GM21528 (cell line): ENCODE results near the gene NDUFA11.
"Not testable (repeated sequence)": the region's sequence is repeated elsewhere in the genome, so short reads cannot be mapped to it uniquely, and the experiment has no call there.

Experiments
- ATAC-seq: cut with Tn5 transposase; IDR thresholded peaks from one replicate; pipeline ENCODE4 v1.9.1; 2021; ENCODE audit warnings: mild to moderate bottlenecking, moderate library complexity; ENCODE audit not compliant: unreplicated experiment, low FRiP score

Gene NDUFA11

DNA sequence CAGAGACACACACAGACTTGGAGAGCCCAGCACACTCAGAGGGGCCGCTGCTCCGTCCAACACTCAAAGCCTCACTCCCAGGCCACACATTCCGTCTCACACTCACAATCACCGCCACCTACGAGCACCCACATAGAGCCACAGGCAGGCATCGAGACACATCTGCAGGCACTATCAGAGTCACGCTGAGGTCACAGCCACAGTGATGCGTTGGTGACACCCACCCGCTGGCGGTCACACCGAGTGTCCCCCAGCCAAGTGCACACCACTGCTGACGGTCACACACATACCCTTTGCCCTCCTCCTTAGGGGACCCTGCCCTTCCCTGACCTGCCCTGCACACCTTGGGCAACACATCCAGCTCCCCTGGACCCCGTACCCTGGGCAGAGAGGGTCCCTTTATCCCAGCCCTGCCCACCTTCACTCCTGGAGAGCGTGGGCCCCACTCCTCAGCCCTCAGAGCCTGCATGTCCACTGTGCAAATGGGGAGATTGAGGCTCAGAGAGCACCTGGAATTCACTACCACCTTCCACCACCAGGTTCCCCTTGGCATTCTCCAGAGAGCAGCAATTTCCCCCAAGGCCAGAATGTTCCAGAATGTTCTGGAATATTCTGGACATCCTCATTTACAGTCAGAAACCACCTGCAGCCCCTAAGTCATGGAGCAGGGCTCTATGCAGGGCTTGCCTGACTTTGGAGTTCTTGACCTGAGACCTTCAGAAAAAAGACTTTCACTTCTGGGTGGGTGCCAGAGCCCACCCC, 38.7 kb downstream of the NDUFA11 start:
- no peak for ATAC-seq

DNA sequence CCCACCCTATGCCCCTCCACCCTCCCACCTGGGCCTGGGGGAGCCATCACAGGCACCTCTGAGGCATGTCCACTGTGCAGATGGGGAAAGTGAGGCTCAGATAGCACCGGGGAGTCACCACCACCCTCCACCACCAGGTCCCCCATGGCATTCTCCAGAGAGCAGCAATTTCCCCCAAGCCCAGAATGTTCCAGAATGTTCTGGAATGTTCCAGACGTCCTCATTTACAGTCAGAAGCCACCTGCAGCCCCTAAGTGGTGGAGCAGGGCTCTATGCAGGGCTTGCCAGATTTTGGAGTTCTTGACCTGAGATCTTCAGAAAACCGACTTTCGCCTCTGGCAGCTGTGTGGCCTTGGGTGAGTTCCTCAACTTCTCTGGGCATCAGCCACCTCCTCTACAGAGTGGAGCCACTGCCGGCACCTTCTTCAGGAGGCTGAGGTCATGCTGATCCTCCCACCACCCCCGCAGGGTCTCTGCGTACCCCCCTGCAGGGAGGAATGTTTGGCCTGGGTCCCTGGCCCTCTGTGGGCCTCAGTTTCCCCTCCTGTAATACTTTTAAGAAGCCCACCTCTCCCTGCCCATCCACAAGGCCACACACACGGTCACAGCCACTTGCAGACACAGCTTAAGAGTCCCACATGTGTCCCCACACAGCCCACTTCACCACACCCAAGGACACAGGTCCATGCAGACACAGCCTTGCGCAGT, 39.4 kb downstream of the NDUFA11 start:
- ATAC-seq, result no peak

DNA sequence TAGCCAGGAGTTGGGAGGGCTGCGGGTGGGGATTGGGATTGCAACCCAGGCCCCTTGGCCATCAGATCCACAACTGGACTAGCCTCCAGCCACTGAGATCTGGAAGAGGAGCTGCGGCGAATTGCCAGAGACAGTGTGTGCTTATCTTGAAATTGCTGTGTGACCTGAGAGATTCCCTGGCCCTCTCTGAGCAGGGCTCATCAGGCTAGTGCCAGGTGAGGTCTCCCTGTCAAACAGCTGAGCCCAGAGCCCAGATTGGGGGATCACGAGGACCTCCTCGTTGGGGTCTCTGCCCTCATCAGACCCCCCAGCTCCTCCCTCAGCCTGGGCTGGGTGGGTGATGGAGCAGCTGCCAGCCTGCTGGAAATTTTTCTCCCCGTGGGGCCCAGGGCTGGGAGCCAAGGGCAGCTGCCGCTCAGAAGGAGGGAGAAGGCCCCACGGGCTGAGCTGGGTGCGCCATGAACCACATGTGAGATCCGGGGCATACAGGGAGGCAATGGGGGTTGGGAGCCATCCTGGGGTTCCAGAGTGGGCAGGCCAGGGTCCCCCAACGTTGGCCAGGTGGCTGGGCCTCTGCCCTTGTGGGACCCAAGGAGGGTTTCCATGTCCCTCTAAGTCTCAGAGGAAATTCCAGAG, 40.4 kb downstream of the NDUFA11 start:
- no peak for ATAC-seq

DNA sequence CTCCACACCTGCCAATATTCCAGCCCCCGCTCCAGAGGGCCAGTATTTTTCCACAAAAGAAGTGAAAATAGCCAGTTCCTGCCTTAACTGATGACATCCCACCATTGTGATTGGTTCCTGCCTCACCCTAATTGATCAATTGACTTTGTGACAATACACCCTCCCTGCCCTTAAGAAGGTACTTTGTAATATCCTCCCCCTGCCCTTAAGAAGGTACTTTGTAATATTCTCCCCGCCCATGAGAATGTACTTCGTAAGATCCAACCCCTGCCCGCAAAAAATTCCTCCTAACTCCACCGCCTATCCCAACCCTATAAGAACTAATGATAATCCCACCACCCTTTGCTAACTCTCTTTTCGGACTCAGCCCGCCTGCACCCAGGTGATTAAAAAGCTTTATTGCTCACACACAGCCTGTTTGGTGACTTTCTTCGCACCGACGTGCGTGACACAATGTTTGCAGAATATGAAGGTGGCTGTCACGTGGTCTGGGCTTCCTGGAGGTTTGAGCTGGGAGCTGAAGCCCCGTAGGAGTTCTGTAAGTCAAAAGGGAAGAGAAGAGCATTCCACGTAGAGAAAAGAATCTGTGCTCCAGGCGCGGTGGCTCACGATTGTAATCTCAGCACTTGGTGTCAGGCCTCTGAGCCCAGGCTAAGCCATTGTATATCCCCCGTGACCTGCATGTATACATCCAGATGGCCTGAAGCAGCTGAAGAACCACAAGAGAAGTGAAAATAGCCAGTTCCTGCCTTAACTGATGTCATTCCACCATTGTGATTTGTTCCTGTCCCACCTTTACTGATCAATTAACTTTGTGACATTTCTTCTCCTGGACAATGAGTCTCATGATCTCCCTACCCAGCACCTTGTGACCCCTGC, 46.1 kb downstream of the NDUFA11 start:
- ATAC-seq, result no peak

DNA sequence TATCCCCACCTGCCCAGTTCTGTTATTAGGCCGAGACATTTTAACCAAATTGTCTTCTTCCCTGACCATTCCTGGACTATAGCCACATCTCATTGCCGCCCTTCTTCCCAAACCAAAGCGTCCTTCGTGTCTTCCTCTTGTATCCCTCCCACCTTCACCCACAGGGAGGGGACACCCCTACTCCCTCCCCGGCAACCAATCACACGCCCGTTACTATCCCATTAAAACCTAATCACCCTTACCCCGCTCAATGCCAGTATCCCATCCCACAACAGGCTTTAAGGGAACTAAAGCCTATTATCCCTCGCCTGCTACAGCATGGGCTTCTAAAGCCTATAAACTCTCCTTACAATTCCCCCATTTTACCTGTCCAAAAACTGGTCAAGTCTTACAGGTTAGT, 48.4 kb downstream of the NDUFA11 start:
- ATAC-seq, result not testable (repeated sequence)

DNA sequence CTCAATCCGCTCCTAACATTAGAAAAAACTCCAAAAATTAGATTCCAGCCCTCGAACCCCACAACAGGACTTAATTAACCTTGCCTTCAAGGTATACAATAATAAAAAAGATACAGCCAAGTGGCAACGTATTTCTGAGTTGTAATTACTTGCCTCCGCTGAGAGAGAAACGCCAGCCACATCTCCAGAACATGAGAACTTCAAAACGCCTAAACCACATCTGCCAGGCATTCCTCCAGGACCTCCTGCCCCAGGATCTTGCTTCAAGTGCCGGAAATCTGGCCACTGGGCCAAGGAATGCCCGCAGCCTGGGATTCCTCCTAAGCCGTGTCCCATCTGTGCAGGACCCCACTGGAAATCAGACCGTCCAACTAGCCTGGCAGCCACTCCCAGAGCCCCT, 49.5 kb downstream of the NDUFA11 start:
- ATAC-seq, result not testable (repeated sequence)

DNA sequence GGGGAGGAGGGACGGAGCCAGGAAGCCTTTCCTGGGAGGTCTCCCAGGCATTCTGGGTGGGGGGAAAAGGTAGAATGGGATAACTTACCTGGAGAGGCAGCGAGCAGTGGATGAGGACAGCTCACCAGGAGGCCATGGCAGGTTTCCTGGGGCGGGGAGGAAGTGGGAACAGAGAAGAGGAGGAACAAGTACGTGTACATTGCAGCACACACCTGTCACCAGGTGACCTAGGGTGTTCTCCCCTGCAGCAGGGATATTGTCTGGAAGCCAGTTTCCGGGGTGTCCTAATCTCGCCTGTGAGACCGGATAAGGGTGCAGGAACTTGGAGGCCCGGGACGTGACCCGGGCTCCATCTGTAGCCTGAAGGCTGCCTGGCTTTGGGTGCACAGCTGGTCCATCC, 52.3 kb downstream of the NDUFA11 start, which contains the start of gene FUT3:
Gene FUT3, minus strand, starts transcription at position 148 of the 400 bp plus-strand sequence.
- ATAC-seq, result no peak

DNA sequence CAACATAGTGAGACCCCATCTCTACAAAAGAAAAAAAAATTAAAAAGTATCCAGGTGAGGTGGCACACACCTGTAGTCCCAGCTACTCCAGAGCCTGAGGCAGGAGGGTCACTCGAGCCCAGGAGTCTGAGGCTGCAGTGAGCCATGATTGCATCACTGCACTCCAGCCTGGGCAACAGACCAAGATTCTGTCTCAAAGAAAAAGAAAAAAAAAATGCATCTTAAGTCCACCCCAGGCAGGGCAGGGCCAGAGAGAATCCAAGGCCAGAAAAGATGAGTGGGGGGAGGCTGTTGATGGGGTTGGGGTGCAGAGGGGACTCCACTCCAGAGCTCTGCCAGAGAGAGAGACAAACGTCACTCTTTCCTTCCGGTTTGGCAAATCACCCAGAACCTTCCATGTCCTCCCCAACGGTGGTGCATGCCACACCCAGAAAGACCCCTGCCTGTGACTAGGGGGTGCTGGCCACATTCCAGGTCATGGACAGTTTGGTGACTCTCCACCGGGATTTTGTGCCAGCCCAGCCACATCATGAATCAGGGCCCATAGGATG, 52.8 kb downstream of the NDUFA11 start:
- ATAC-seq, result no peak

DNA sequence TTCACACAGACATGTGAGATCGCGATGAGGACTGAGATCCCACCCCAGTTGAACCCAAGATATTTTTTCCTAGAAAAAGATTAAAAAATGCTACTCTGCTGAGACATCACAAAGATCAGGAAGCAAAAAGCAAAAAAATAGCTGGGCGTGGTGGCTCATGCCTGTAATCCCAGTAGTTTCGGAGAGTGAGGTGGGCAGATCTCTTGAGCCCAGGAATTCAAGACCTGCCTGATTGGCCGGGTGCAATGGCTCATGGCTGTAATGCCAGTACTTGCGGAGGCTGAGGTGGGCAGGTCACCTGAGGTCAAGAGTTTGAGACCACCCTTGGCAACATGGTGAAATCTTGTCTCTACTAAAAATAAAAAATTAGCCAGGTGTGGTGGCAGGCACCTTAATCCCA, 53.4 kb downstream of the NDUFA11 start:
- no peak for ATAC-seq

DNA sequence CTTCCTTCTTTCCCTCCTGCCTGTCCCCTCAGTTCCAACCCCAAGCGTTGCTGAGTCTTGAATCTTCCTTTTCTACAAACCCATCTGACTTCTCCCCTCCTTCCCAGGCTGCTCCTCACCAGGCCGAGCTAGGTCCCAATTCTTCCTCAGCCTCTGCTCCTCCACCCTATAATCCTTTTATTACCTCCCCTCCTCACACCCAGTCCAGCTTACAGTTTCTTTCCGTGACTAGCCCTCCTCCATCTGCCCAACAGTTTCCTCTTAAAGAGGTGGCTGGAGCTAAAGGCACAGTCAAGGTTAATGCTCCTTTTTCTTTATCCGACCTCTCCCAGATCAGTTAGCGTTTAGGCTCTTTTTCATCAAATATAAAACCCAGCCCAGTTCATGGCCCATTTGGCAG, 55.0 kb downstream of the NDUFA11 start:
- ATAC-seq, result not testable (repeated sequence)

DNA sequence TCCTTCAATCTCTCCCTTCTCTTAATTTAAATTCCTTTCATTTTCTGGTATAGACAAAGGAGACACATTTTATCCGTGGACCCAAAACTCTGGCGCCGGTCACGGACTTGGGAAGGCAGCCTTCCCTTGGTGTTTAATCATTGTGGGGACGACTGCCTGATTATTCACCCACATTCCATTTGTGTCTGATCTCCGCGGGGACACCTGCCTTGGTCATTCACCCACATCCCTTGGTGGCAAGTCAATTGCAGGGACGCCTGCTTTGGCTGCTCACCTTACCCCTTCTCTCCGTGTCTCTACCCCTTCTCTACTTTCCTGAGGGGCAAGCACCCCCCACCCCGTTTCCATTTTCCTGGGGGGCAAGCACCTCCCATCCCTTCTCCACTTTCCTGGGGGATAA, 55.7 kb downstream of the NDUFA11 start:
- not testable (repeated sequence) for ATAC-seq
